ENCODE data around the gene MALSU1. TPM values are rescaled to one million over a fixed set of nuclear protein-coding genes. Genes with fewer than 3 reads are reported as not detected.
A peak's percentile ranks its signal among the peaks of the same experiment; 100 is the strongest.

Gene MALSU1
- total and polyA plus RNA-seq, 12 donors, result 31.7 to 120 (median 76.2) TPM

GRCh38 chr7:23272275-23272674 is 26.9 kb upstream of the MALSU1 start:
- intact Hi-C loops (cut with DNase I), result loop anchor here in 1 of 2 donors (5.0 kb wide), 1 partner anchor 200 kb away; the partner anchor contains the start of gene IGF2BP3
- WGBS, 4 donors, result 79 to 93% (median 84%) methylated on average over 2 of the region's 2 CpGs
- Histone ChIP-seq H3K9me3 (replicated peaks in 1 of 3) (no peaks in the 10 kb centered on the region), H3K27ac (no peak overlapping the region), H3K27me3 (no peaks in the 10 kb centered on the region), H3K4me1 (replicated peaks in 1 of 2) (peaks cover 0 to 5% of the 10 kb centered on the region in 2 donors), H3K36me3 (replicated peaks in 1 of 2) (no peaks in the 10 kb centered on the region), H3K4me3 (no peak overlapping the region)
- DNase-seq, result no peak
- no peak for TF ChIP-seq CTCF (IDR thresholded peaks at IDR 0.05)

- Histone ChIP-seq H3K4me3 (no peak overlapping the region), H3K27me3 (no peaks in the 10 kb centered on the region), H3K9me3 (replicated peaks in 1 of 3) (no peaks in the 10 kb centered on the region), H3K36me3 (replicated peaks in 1 of 2) (no peaks in the 10 kb centered on the region), H3K4me1 (replicated peaks in 1 of 2) (peaks cover 0 to 5% of the 10 kb centered on the region in 2 donors), H3K27ac (no peak overlapping the region)
- DNase-seq, result peak; percentile 84 to 97 (median 93)
- intact Hi-C loops (cut with DNase I), result loop anchor here in 1 of 2 donors (5.0 kb wide), 1 partner anchor 199 kb away; the partner anchor contains the start of gene IGF2BP3
- TF ChIP-seq POLR2A (IDR thresholded peaks at IDR 0.05), result no peak
- peak; percentile 52 to 83 (median 70) for TF ChIP-seq CTCF (IDR thresholded peaks at IDR 0.05)
- WGBS, 4 donors, result 7 to 11% (median 8%) methylated on average over 11 of the region's 11 CpGs
These were observed 26.0 kb upstream of the MALSU1 start for GRCh38 chr7:23273141-23273599.

- DNase-seq, result no peak
- H3K27me3 ChIP-seq, result no peaks in the 10 kb centered on the region
These were observed 23.2 kb upstream of the MALSU1 start for GRCh38 chr7:23275912-23276311.

GRCh38 chr7:23276376-23276775 is 22.8 kb upstream of the MALSU1 start:
- H3K36me3 ChIP-seq (replicated peaks in 1 of 2), result no peaks in the 10 kb centered on the region
- H3K4me1 ChIP-seq (replicated peaks in 1 of 2), result peaks cover 0 to 5% of the 10 kb centered on the region in 2 donors
- H3K27ac ChIP-seq, result no peak overlapping the region
- H3K27me3 ChIP-seq, result no peaks in the 10 kb centered on the region
- H3K9me3 ChIP-seq (replicated peaks in 1 of 3), result no peaks in the 10 kb centered on the region
- no peak overlapping the region for H3K4me3 ChIP-seq
- WGBS, 4 donors, result 64 to 69% (median 67%) methylated on average over 5 of the region's 5 CpGs
- no peak for TF ChIP-seq POLR2A (IDR thresholded peaks at IDR 0.05)
- no peak for DNase-seq
- intact Hi-C loops (cut with DNase I), result no loop called here

More at GRCh38 chr7:23275912-23276311, 23.2 kb upstream of the MALSU1 start:
- TF ChIP-seq POLR2A (IDR thresholded peaks at IDR 0.05) (no peak), CTCF (IDR thresholded peaks at IDR 0.05) (no peak)
- intact Hi-C loops (cut with DNase I), result no loop called here
- H3K27ac ChIP-seq, result no peak overlapping the region
- H3K4me3 ChIP-seq, result no peak overlapping the region
- no peaks in the 10 kb centered on the region for H3K36me3 ChIP-seq (replicated peaks in 1 of 2)
- H3K9me3 ChIP-seq (replicated peaks in 1 of 3), result no peaks in the 10 kb centered on the region
- H3K4me1 ChIP-seq (replicated peaks in 1 of 2), result peaks cover 0 to 5% of the 10 kb centered on the region in 2 donors
- WGBS, 4 donors, result 78 to 82% (median 80%) methylated on average over 5 of the region's 5 CpGs

- intact Hi-C loops (cut with DNase I), result no loop called here
- H3K36me3 ChIP-seq (replicated peaks in 1 of 2), result no peaks in the 10 kb centered on the region
- no peak overlapping the region for H3K4me3 ChIP-seq
- TF ChIP-seq CTCF (IDR thresholded peaks at IDR 0.05), result no peak
- TF ChIP-seq POLR2A (IDR thresholded peaks at IDR 0.05), result no peak
- no peak overlapping the region for H3K27ac ChIP-seq
- H3K9me3 ChIP-seq (replicated peaks in 1 of 3), result no peaks in the 10 kb centered on the region
- peaks cover 0 to 5% of the 10 kb centered on the region in 2 donors for H3K4me1 ChIP-seq (replicated peaks in 1 of 2)
- WGBS, 4 donors, result 61 to 77% (median 75%) methylated on average over 3 of the region's 3 CpGs
- no peak for DNase-seq
- no peaks in the 10 kb centered on the region for H3K27me3 ChIP-seq
These were observed 22.2 kb upstream of the MALSU1 start for GRCh38 chr7:23276947-23277346.
